ENCODE measurements around the gene PHACTR1.

DNA sequence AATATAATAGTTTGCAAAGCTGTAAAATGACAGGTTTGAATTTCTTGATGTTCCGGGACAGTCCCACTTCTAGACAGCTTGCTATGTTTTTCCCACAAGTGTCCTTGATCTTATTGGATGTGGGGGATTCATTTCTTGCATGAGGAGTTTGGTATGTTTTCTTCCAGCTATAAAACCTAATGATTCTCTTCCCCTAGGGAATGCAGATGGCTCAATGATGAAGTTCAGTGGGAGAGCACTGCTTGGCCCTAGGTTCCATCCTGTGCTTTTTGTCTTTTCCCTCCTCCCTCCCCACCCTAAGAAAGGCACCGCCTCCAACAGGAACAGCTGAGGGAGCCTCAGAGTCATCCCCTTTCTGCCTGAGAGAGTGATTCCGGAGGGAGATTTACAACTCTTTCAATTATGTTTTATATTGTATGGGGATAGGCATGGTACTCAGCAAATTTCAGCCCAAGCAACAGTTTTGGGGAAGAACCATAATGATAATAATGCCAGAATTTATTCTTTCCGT lies 149.2 kb downstream of the PHACTR1 start:
- TF ChIP-seq, protein P1, sequence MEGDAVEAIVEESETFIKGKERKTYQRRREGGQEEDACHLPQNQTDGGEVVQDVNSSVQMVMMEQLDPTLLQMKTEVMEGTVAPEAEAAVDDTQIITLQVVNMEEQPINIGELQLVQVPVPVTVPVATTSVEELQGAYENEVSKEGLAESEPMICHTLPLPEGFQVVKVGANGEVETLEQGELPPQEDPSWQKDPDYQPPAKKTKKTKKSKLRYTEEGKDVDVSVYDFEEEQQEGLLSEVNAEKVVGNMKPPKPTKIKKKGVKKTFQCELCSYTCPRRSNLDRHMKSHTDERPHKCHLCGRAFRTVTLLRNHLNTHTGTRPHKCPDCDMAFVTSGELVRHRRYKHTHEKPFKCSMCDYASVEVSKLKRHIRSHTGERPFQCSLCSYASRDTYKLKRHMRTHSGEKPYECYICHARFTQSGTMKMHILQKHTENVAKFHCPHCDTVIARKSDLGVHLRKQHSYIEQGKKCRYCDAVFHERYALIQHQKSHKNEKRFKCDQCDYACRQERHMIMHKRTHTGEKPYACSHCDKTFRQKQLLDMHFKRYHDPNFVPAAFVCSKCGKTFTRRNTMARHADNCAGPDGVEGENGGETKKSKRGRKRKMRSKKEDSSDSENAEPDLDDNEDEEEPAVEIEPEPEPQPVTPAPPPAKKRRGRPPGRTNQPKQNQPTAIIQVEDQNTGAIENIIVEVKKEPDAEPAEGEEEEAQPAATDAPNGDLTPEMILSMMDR (IDR thresholded peaks at IDR 0.05) = no peak
- TF ChIP-seq POLR2A (IDR thresholded peaks at IDR 0.05) = no peak
